GM12872 (cell line): ENCODE results near the gene JAZF1.
A peak's percentile ranks its signal among the peaks of the same experiment; 100 is the strongest.

Experiments used
- CTCF ChIP-seq: IDR thresholded peaks from 3 replicates; pipeline ENCODE4 v1.5.1; 2011; ENCODE audit warnings: low read depth, mild to moderate bottlenecking, low read length, moderate library complexity; ENCODE audit not compliant: insufficient read depth

The JAZF1 gene

GRCh38 chr7:28093623-28094232 lies 86.9 kb downstream of the JAZF1 start:
- peak; percentile 61 for TF ChIP-seq CTCF

- no peak for TF ChIP-seq CTCF
Measured at GRCh38 chr7:28091190-28091589, 89.4 kb downstream of the JAZF1 start.

GRCh38 chr7:28088901-28089714 lies 91.5 kb downstream of the JAZF1 start:
- TF ChIP-seq CTCF, result no peak

- no peak for TF ChIP-seq CTCF
Measured at GRCh38 chr7:28088032-28088431, 92.6 kb downstream of the JAZF1 start.

GRCh38 chr7:28086198-28086597 lies 94.4 kb downstream of the JAZF1 start:
- no peak for TF ChIP-seq CTCF

- TF ChIP-seq CTCF, result no peak
Measured at GRCh38 chr7:28083998-28084985, 96.3 kb downstream of the JAZF1 start.
